ENCODE data around the gene CLDND2.

Gene CLDND2

GRCh38 chr19:51352783-51353360 lies 15.9 kb downstream of the CLDND2 start:
- DNase-seq = no peak

GRCh38 chr19:51351266-51351990 lies 17.4 kb downstream of the CLDND2 start:
- no peak for DNase-seq

GRCh38 chr19:51347209-51347928 lies 21.4 kb downstream of the CLDND2 start:
- DNase-seq = no peak

GRCh38 chr19:51346742-51347141 lies 22.1 kb downstream of the CLDND2 start:
- no peak for DNase-seq

- no peak for DNase-seq
Measured at GRCh38 chr19:51345076-51345620, 23.7 kb downstream of the CLDND2 start.

GRCh38 chr19:51342631-51343569 lies 25.9 kb downstream of the CLDND2 start:
- DNase-seq = no peak

GRCh38 chr19:51341976-51342580 lies 26.7 kb downstream of the CLDND2 start, which contains the start of gene VSIG10L:
VSIG10L (minus strand) TSS chr19:51342139; CDS start chr19:51342124, 15 bp downstream.
- DNase-seq = no peak

GRCh38 chr19:51341066-51341465 lies 27.7 kb downstream of the CLDND2 start:
- no peak for DNase-seq

- no peak for DNase-seq
Measured at GRCh38 chr19:51339687-51340656, 28.8 kb downstream of the CLDND2 start.

GRCh38 chr19:51339313-51339686 lies 29.5 kb downstream of the CLDND2 start:
- DNase-seq = no peak

GRCh38 chr19:51338563-51339312 lies 30.1 kb downstream of the CLDND2 start:
- DNase-seq = no peak

- DNase-seq = no peak
Measured at GRCh38 chr19:51337861-51338562, 30.8 kb downstream of the CLDND2 start.

GRCh38 chr19:51337141-51337860 lies 31.5 kb downstream of the CLDND2 start:
- DNase-seq = no peak

GRCh38 chr19:51333836-51334460 lies 34.9 kb downstream of the CLDND2 start:
- no peak for DNase-seq

GRCh38 chr19:51331716-51332115 lies 37.1 kb downstream of the CLDND2 start:
- DNase-seq = no peak

- DNase-seq = no peak
Measured at GRCh38 chr19:51331193-51331592, 37.6 kb downstream of the CLDND2 start.

- no peak for DNase-seq
Measured at GRCh38 chr19:51330366-51330765, 38.4 kb downstream of the CLDND2 start.

GRCh38 chr19:51329411-51329810 lies 39.4 kb downstream of the CLDND2 start:
- DNase-seq = no peak

Data from NCI-H510A (cell line).